A673 (cell line): ENCODE data around the gene CTF1. TPM values are rescaled to one million over a fixed set of nuclear protein-coding genes. Genes with fewer than 3 reads are reported as not detected.

Experiments used
- BruUV-seq: library from RNA; stranded (reverse); fragments of 400-500 nt; replicated peaks from 2 replicates; lab custom pipeline; 2021; lab: Mats Ljungman, UMichigan
- CTCF ChIA-PET: fragments of 300-600 bp; sonication (Branson Sonifier 250); formaldehyde crosslinking; loops from one replicate; lab custom pipeline; 2022; ENCODE audit warnings: antibody characterized with exemption; lab: Charles Lee
- POLR2A ChIA-PET: fragments of 300-600 bp; sonication (Branson Sonifier 250); formaldehyde crosslinking; loops from one replicate; lab custom pipeline; 2022; ENCODE audit warnings: antibody characterized with exemption; ENCODE audit not compliant: low non-redundant PET; lab: Charles Lee
- DNase-seq: peaks from one replicate; pipeline ENCODE4 v3.0.0-alpha.2; 2015; ENCODE audit warnings: low spot score
- H3K27ac ChIP-seq: fragments of 200-600 bp; sonication (generic); 2 replicates; pipeline ENCODE4 v1.5.1; 2016; ENCODE audit warnings: mixed run types, low read depth, mild to moderate bottlenecking, mixed read lengths, antibody characterized with exemption, low read length; ENCODE audit not compliant: poor library complexity, severe bottlenecking
- H3K27me3 ChIP-seq: fragments of 200-600 bp; sonication (generic); replicated peaks from 2 replicates; pipeline ENCODE4 v1.6.1; 2017; ENCODE audit warnings: mixed run types, low read depth, mild to moderate bottlenecking, mixed read lengths, antibody characterized with exemption, low read length; ENCODE audit not compliant: insufficient read depth, poor library complexity
- H3K36me3 ChIP-seq: fragments of 200-600 bp; sonication (generic); 2 replicates; pipeline ENCODE4 v1.6.1; 2016; ENCODE audit warnings: mixed run types, mild to moderate bottlenecking, mixed read lengths, antibody characterized with exemption, low read length; ENCODE audit not compliant: insufficient read depth, poor library complexity, severe bottlenecking
- H3K4me1 ChIP-seq: fragments of 200-600 bp; sonication (generic); 2 replicates; pipeline ENCODE4 v1.6.1; 2017; ENCODE audit warnings: mixed run types, mild to moderate bottlenecking, mixed read lengths, antibody characterized with exemption, low read length; ENCODE audit not compliant: insufficient read depth, poor library complexity, severe bottlenecking
- H3K4me3 ChIP-seq: fragments of 200-600 bp; sonication (generic); 2 replicates; pipeline ENCODE4 v1.5.1; 2016; ENCODE audit warnings: low read depth, mixed run types, mild to moderate bottlenecking, mixed read lengths, low read length; ENCODE audit not compliant: poor library complexity, severe bottlenecking
- H3K9me3 ChIP-seq: fragments of 200-600 bp; sonication (generic); 2 replicates; pipeline ENCODE4 v1.6.1; 2016; ENCODE audit warnings: mixed run types, low read depth, mild to moderate bottlenecking, mixed read lengths, antibody characterized with exemption, low read length; ENCODE audit not compliant: poor library complexity, severe bottlenecking
- CTCF ChIP-seq: fragments of 300-800, 200-600 bp; sonication (generic); conservative IDR thresholded peaks from 2 replicates; pipeline ENCODE4 v1.5.1; 2017; ENCODE audit warnings: low read depth, mild to moderate bottlenecking, antibody characterized with exemption, low read length, moderate library complexity, mixed read lengths
- EZH2 ChIP-seq: fragments of 200-600 bp; sonication (generic); IDR thresholded peaks from 2 replicates; pipeline ENCODE4 v1.6.1; 2017; ENCODE audit warnings: borderline replicate concordance, low read depth, mild to moderate bottlenecking, mixed read lengths, antibody characterized with exemption, low read length; ENCODE audit not compliant: poor library complexity, severe bottlenecking
- intact Hi-C: fragments of 100-400 bp; cut with micrococcal nuclease; formaldehyde crosslinking; loops from one replicate; pipeline ENCODE4 v1.10.0; 2022; ENCODE audit not compliant: unreplicated experiment
- total RNA-seq: library from RNA; stranded (reverse); gene quantifications from 2 replicates; pipeline ENCODE4 v1.2.3, GENCODE V29; 2021

CTF1 gene
- total RNA-seq, 1 experiment from 2014 or later, result 1.4 TPM

- POLR2A ChIA-PET, result no interaction called here
- TF ChIP-seq EZH2, result no peak
- no peak for TF ChIP-seq CTCF
- no peaks in the 10 kb centered on the region for H3K27me3 ChIP-seq
- H3K27ac ChIP-seq, result peak overlapping the region; percentile 60
- peaks cover 16% of the 10 kb centered on the region for H3K4me1 ChIP-seq
- no peak for DNase-seq
- H3K36me3 ChIP-seq, result peaks cover 9% of the 10 kb centered on the region
- no peaks in the 10 kb centered on the region for H3K9me3 ChIP-seq
- intact Hi-C loops, result no loop called here
- peak overlapping the region; percentile 79 for H3K4me3 ChIP-seq
- CTCF ChIA-PET, result no interaction called here
- BruUV-seq, result no TSS peak
These were observed 1.7 kb upstream of the CTF1 start for GRCh38 chr16:30894540-30895368.

GRCh38 chr16:30895627-30896260 lies 670 bp upstream of the CTF1 start:
- H3K9me3 ChIP-seq, result no peaks in the 10 kb centered on the region
- H3K27me3 ChIP-seq, result no peaks in the 10 kb centered on the region
- intact Hi-C loops, result loop anchor here (2.0 kb wide), 1 partner anchor 51 kb away; no protein-coding TSS in a partner anchor
- POLR2A ChIA-PET, result no interaction called here
- no peak for TF ChIP-seq EZH2
- TF ChIP-seq CTCF, result no peak
- peak overlapping the region; percentile 93 for H3K27ac ChIP-seq
- H3K4me1 ChIP-seq, result peaks cover 16% of the 10 kb centered on the region
- DNase-seq, result no peak
- CTCF ChIA-PET, result no interaction called here
- BruUV-seq, result no TSS peak
- H3K4me3 ChIP-seq, result no peak overlapping the region
- peaks cover 9% of the 10 kb centered on the region for H3K36me3 ChIP-seq

- Histone ChIP-seq H3K4me1 (peaks cover 16% of the 10 kb centered on the region), H3K9me3 (no peaks in the 10 kb centered on the region), H3K27me3 (no peaks in the 10 kb centered on the region), H3K27ac (peak overlapping the region; percentile 93), H3K36me3 (no peaks in the 10 kb centered on the region), H3K4me3 (peak overlapping the region; percentile 53)
- DNase-seq, result peak; percentile 96
- ChIA-PET CTCF (no interaction called here), POLR2A (no interaction called here)
- no TSS peak for BruUV-seq
- no peak for TF ChIP-seq CTCF
- TF ChIP-seq EZH2, result no peak
- intact Hi-C loops, result loop anchor here (2.0 kb wide), 1 partner anchor 52 kb away; no protein-coding TSS in a partner anchor
These were observed 697 bp downstream of the CTF1 start for GRCh38 chr16:30896889-30897733.
